Activated T-helper 2 cell treated with anti-CD3 and anti-CD28 coated beads, Interferon-gamma antibody, Interleukin-2, Interleukin-4, amounts not matched to agents 10 μg/mL and 5 μg/mL and 100 μg/mL, durations not matched to agents 14 hours and 24 hours and 36 hours (primary cell): ENCODE measurements around the gene HELZ. TPM values are rescaled to one million over a fixed set of nuclear protein-coding genes. Genes with fewer than 3 reads are reported as not detected.
"Not testable (repeated sequence)": the region's sequence is repeated elsewhere in the genome, so short reads cannot be mapped to it uniquely, and the experiment has no call there.

ENCODE experiments used
- DNase-seq: peaks from one replicate; pipeline ENCODE4 v3.0.0; 2021; ENCODE audit warnings: low spot score
- H3K27ac Mint-ChIP-seq: one replicate; pipeline ENCODE4 v1.8.0; 2021; ENCODE audit warnings: mixed read lengths
- H3K27me3 Mint-ChIP-seq: one replicate; pipeline ENCODE4 v1.8.0; 2021; ENCODE audit warnings: low read depth, mixed read lengths
- H3K36me3 Mint-ChIP-seq: one replicate; pipeline ENCODE4 v1.8.0; 2021; ENCODE audit warnings: low read depth, mixed read lengths
- H3K4me1 Mint-ChIP-seq: one replicate; pipeline ENCODE4 v1.8.0; 2021; ENCODE audit warnings: low read depth, mixed read lengths
- H3K4me3 Mint-ChIP-seq: one replicate; pipeline ENCODE4 v1.8.0; 2021; ENCODE audit warnings: low read depth, mild to moderate bottlenecking, moderate library complexity, mixed read lengths
- H3K9me3 Mint-ChIP-seq: one replicate; pipeline ENCODE4 v1.8.0; 2021; ENCODE audit warnings: mixed read lengths
- intact Hi-C: fragments of 100-400 bp; cut with micrococcal nuclease; formaldehyde crosslinking; loops from one replicate; pipeline ENCODE4 v1.15.1; 2023
- total RNA-seq: library from RNA; stranded (reverse); gene quantifications from 2 replicates; pipeline ENCODE4 v1.2.3, GENCODE V29; 2022

HELZ gene
- total RNA-seq, 1 donor from 2014 or later: 67.1 TPM

- no peak overlapping the region for H3K4me3 Mint-ChIP-seq
- H3K27me3 Mint-ChIP-seq: no peaks in the 10 kb centered on the region
- no peak for DNase-seq
- intact Hi-C loops: no loop called here
- H3K36me3 Mint-ChIP-seq: peaks cover 68% of the 10 kb centered on the region
- no peak overlapping the region for H3K27ac Mint-ChIP-seq
- H3K4me1 Mint-ChIP-seq: peaks cover 5% of the 10 kb centered on the region
- no peaks in the 10 kb centered on the region for H3K9me3 Mint-ChIP-seq
Measured at GRCh38 chr17:67107811-67108775, 136.9 kb downstream of the HELZ start.

DNA sequence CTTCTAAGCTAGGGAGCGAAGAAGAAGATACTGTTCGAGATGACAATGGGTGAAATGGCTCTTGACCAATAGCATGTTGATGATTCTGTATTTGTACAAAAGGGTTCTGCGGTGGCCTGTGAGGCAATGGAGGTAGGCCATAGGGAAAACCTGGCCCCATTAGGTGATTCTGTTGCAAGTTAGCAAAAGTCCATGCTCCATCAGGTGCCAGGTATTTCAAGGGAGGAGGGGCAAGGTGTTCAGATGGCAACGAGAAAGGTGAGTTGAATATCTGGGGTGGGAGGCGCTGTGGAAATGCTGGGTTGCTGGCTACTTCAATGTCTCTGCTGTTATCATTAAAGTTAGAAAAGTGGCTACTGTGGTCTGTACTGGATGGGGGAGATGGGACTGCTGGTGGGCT is 137.8 kb downstream of the HELZ start:
- no peaks in the 10 kb centered on the region for H3K27me3 Mint-ChIP-seq
- peaks cover 66% of the 10 kb centered on the region for H3K36me3 Mint-ChIP-seq
- H3K9me3 Mint-ChIP-seq: no peaks in the 10 kb centered on the region
- intact Hi-C loops: no loop called here
- no peak overlapping the region for H3K4me3 Mint-ChIP-seq
- H3K4me1 Mint-ChIP-seq: peaks cover 5% of the 10 kb centered on the region
- no peak for DNase-seq
- H3K27ac Mint-ChIP-seq: no peak overlapping the region

GRCh38 chr17:67105213-67105612 is 139.8 kb downstream of the HELZ start:
- H3K9me3 Mint-ChIP-seq: no peaks in the 10 kb centered on the region
- DNase-seq: no peak
- peaks cover 10% of the 10 kb centered on the region for H3K4me1 Mint-ChIP-seq
- no peak overlapping the region for H3K27ac Mint-ChIP-seq
- intact Hi-C loops: no loop called here
- H3K27me3 Mint-ChIP-seq: no peaks in the 10 kb centered on the region
- no peak overlapping the region for H3K4me3 Mint-ChIP-seq
- peaks cover 70% of the 10 kb centered on the region for H3K36me3 Mint-ChIP-seq

DNA sequence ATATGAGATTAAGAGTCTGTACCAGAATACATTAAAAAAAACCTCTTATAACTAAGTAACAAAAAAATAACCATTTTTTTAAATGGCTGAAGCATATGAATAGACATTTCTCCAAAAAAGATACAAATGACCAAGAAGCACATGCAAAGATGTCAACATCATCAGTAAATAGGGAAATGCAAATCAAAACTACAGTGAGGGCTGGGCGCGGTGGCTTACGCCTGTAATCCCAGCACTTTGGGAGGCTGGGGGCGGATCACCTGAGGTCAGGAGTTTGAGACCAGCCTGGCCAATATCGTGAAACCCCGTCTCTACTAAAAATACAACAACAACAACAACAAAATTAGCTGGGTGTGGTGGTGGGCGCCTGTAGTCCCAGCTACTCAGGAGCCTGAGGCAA is 140.4 kb downstream of the HELZ start:
- peaks cover 70% of the 10 kb centered on the region for H3K36me3 Mint-ChIP-seq
- intact Hi-C loops, H3K27ac Mint-ChIP-seq, H3K4me1 Mint-ChIP-seq, H3K27me3 Mint-ChIP-seq, H3K4me3 Mint-ChIP-seq, DNase-seq, H3K9me3 Mint-ChIP-seq: not testable (repeated sequence)

DNA sequence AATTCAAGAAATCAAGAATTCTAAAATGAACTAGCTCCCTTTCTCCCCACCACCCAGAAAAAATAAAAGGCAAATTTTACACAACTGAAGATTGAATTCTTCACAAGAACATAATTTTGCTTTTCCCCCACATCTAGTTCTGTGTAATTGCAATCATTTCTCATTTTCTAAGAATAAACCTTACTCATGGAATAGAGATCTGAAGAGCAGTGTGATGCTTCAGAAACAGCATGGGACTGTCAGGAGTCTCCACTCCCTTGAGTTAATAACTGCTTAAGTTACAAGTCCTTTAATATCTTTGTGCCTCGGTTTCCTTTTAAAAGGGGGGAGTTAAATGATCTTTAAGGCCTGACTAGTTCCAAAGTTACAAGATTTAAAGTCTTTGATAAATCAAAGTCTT is 147.0 kb downstream of the HELZ start:
- H3K36me3 Mint-ChIP-seq: peaks cover 48% of the 10 kb centered on the region
- H3K4me1 Mint-ChIP-seq: peaks cover 14% of the 10 kb centered on the region

DNA sequence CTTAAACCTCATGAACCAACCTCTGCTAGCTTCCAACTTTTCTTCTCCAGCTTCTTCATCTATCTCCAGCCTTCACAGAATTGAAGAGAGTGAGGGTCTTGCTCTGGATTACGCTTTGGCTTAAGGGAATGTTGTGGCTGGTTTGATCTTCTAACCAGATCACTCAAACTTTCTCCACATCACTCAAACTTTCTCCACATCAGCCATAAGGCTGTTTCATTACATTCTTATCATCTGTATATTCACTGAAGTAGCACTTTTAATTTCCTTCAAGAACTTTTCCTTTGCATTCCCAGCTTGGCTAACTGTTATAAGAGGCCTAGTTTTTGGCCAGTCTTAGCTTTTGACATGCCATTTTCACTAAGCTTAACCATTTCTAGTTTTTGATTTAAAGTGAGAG is 148.4 kb downstream of the HELZ start:
- Mint-ChIP-seq H3K9me3 (no peaks in the 10 kb centered on the region), H3K4me1 (peaks cover 15% of the 10 kb centered on the region), H3K27ac (no peak overlapping the region), H3K27me3 (no peaks in the 10 kb centered on the region), H3K4me3 (no peak overlapping the region), H3K36me3 (peaks cover 48% of the 10 kb centered on the region)
- DNase-seq: no peak
- intact Hi-C loops: no loop called here

More for the DNA sequence above, 147.0 kb downstream of the HELZ start:
- DNase-seq: no peak
- no peaks in the 10 kb centered on the region for H3K27me3 Mint-ChIP-seq
- H3K27ac Mint-ChIP-seq: no peak overlapping the region
- H3K9me3 Mint-ChIP-seq: no peaks in the 10 kb centered on the region
- intact Hi-C loops: no loop called here
- no peak overlapping the region for H3K4me3 Mint-ChIP-seq

DNA sequence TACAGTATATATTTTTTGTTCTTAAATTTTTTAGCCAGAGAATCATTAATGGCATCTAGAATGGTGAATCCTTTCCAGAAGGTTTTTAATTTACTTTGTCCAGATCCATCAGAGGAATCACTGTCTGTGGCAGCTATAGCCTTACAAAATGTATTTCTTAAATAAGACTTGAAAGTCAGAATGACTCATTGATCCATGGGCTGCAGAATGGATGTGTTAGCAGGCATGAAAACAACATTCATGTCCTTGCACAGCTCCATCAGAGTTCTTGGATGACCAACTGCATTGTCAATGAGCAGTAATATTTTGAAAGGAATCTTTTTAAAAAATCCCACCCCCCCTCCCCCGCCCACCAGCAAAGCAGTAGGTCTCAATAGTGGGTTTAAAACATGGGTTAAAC is 149.2 kb downstream of the HELZ start:
- Mint-ChIP-seq H3K36me3 (peaks cover 44% of the 10 kb centered on the region), H3K27ac (no peak overlapping the region), H3K4me1 (peaks cover 13% of the 10 kb centered on the region), H3K4me3 (no peak overlapping the region), H3K27me3 (no peaks in the 10 kb centered on the region), H3K9me3 (no peaks in the 10 kb centered on the region)
- DNase-seq: no peak
- intact Hi-C loops: no loop called here

DNA sequence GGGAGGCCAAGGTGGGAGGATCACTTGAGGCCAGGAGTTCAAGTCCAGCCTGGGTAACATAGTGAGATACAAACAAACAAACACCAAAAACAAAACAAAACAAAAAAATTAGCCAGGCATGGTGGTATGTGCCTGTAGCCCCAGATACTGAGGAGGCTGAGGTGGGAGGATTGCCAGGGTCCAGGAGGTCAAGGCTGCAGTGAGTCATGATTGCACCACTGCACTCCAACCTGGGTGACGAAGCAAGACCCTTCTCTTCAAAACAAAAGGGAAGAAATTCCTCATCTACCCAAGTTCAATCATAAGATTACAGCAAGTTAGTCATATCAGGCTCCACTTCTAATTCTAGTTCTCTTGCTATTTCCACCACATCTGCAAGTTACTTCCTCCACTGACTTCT is 149.7 kb downstream of the HELZ start:
- H3K36me3 Mint-ChIP-seq: peaks cover 46% of the 10 kb centered on the region

GRCh38 chr17:67093348-67093747 is 151.6 kb downstream of the HELZ start:
- H3K27me3 Mint-ChIP-seq: no peaks in the 10 kb centered on the region
- H3K4me1 Mint-ChIP-seq: peaks cover 21% of the 10 kb centered on the region
- H3K4me3 Mint-ChIP-seq: no peak overlapping the region
- H3K27ac Mint-ChIP-seq: no peak overlapping the region
- peaks cover 4% of the 10 kb centered on the region for H3K9me3 Mint-ChIP-seq
- no peak for DNase-seq
- intact Hi-C loops: no loop called here
- peaks cover 54% of the 10 kb centered on the region for H3K36me3 Mint-ChIP-seq

More for the DNA sequence above, 149.7 kb downstream of the HELZ start:
- H3K27me3 Mint-ChIP-seq, H3K4me3 Mint-ChIP-seq, intact Hi-C loops, H3K9me3 Mint-ChIP-seq, H3K27ac Mint-ChIP-seq, DNase-seq: not testable (repeated sequence)
- peaks cover 16% of the 10 kb centered on the region for H3K4me1 Mint-ChIP-seq

GRCh38 chr17:67092710-67093109 is 152.3 kb downstream of the HELZ start:
- H3K4me3 Mint-ChIP-seq, H3K27me3 Mint-ChIP-seq, DNase-seq, intact Hi-C loops, H3K9me3 Mint-ChIP-seq, H3K27ac Mint-ChIP-seq: not testable (repeated sequence)
- peaks cover 20% of the 10 kb centered on the region for H3K4me1 Mint-ChIP-seq
- H3K36me3 Mint-ChIP-seq: peaks cover 55% of the 10 kb centered on the region

- H3K4me1 Mint-ChIP-seq: peaks cover 20% of the 10 kb centered on the region
- intact Hi-C loops: no loop called here
- no peak overlapping the region for H3K4me3 Mint-ChIP-seq
- peaks cover 4% of the 10 kb centered on the region for H3K9me3 Mint-ChIP-seq
- peaks cover 57% of the 10 kb centered on the region for H3K36me3 Mint-ChIP-seq
- no peaks in the 10 kb centered on the region for H3K27me3 Mint-ChIP-seq
- no peak for DNase-seq
- H3K27ac Mint-ChIP-seq: no peak overlapping the region
Measured at GRCh38 chr17:67092291-67092690, 152.7 kb downstream of the HELZ start.

- Mint-ChIP-seq H3K27me3 (no peaks in the 10 kb centered on the region), H3K27ac (no peak overlapping the region), H3K4me1 (peaks cover 16% of the 10 kb centered on the region), H3K9me3 (peaks cover 4% of the 10 kb centered on the region), H3K36me3 (peaks cover 60% of the 10 kb centered on the region), H3K4me3 (no peak overlapping the region)
- intact Hi-C loops: no loop called here
- DNase-seq: no peak
Measured at GRCh38 chr17:67090341-67090740, 154.7 kb downstream of the HELZ start.

DNA sequence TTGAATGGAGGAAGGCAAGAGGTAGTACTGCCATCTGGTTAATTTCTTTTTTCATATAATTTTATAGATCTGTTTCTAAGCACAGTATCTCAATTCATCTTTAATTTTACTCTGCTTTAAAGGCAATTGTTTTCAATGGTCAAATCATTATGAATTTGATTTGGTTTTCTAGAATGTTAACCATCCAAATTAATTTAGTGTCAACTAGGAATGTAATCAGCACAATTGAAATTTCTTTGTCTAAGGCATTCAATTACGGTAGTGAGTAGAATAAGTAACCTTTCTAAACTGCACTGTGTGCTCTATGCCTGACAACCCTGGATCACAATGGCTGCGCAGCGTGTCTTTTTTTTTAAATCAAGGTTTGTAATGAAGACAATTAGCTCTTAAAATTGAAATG is 156.4 kb downstream of the HELZ start:
- Mint-ChIP-seq H3K9me3 (peaks cover 4% of the 10 kb centered on the region), H3K4me1 (peaks cover 18% of the 10 kb centered on the region), H3K4me3 (no peak overlapping the region), H3K27me3 (no peaks in the 10 kb centered on the region), H3K36me3 (peaks cover 52% of the 10 kb centered on the region), H3K27ac (no peak overlapping the region)
- intact Hi-C loops: no loop called here
- no peak for DNase-seq
